Activated CD8-positive, alpha-beta memory T cell treated with anti-CD3 and anti-CD28 coated beads for 48 hours (primary cell): Measurements from ENCODE around the gene KCNJ5.

ENCODE experiments used
- DNase-seq, 3 experiments: peaks; one replicate each; pipeline ENCODE4 v3.0.0-alpha.2; 2020; ENCODE audit warnings: low read depth in 2 of 3, low spot score in 2 of 3

The KCNJ5 gene

GRCh38 chr11:128871168-128871610 is 20.0 kb upstream of the KCNJ5 start:
- no peak for DNase-seq

- DNase-seq: no peak
These were observed 19.1 kb upstream of the KCNJ5 start for GRCh38 chr11:128872094-128872493.

- DNase-seq: no peak
These were observed 18.6 kb upstream of the KCNJ5 start for GRCh38 chr11:128872594-128872993.

- DNase-seq: no peak
These were observed 16.7 kb upstream of the KCNJ5 start for GRCh38 chr11:128874427-128874826.

GRCh38 chr11:128876133-128876650 is 15.0 kb upstream of the KCNJ5 start:
- no peak for DNase-seq

GRCh38 chr11:128877726-128878125 is 13.4 kb upstream of the KCNJ5 start:
- DNase-seq: no peak

GRCh38 chr11:128878455-128878854 is 12.7 kb upstream of the KCNJ5 start:
- DNase-seq: no peak

GRCh38 chr11:128879817-128880216 is 11.3 kb upstream of the KCNJ5 start:
- no peak for DNase-seq

- DNase-seq: no peak
These were observed 9.9 kb upstream of the KCNJ5 start for GRCh38 chr11:128881221-128881620.

- DNase-seq: no peak
These were observed 8.7 kb upstream of the KCNJ5 start for GRCh38 chr11:128882451-128882850.

- DNase-seq: no peak
These were observed 7.1 kb upstream of the KCNJ5 start for GRCh38 chr11:128884054-128884453.

GRCh38 chr11:128884703-128885338 is 6.3 kb upstream of the KCNJ5 start:
- DNase-seq: no peak

GRCh38 chr11:128886406-128887124 is 4.6 kb upstream of the KCNJ5 start:
- DNase-seq: no peak

GRCh38 chr11:128888034-128888985 is 2.8 kb upstream of the KCNJ5 start:
- no peak for DNase-seq

- DNase-seq: no peak
These were observed 1.4 kb upstream of the KCNJ5 start for GRCh38 chr11:128889657-128890213.

GRCh38 chr11:128890216-128890542 is 977 bp upstream of the KCNJ5 start:
- DNase-seq: no peak

GRCh38 chr11:128891913-128892398 is 800 bp downstream of the KCNJ5 start:
- no peak for DNase-seq

- no peak for DNase-seq
These were observed 1.9 kb downstream of the KCNJ5 start for GRCh38 chr11:128892866-128893565.

- DNase-seq: no peak
These were observed 2.6 kb downstream of the KCNJ5 start for GRCh38 chr11:128893578-128894285.

GRCh38 chr11:128894286-128894681 is 3.1 kb downstream of the KCNJ5 start:
- DNase-seq: no peak
